GM23338 (cell line): ENCODE measurements around the gene PPP2R5C. TPM values are rescaled to one million over a fixed set of nuclear protein-coding genes. Genes with fewer than 3 reads are reported as not detected.

Experiments
- ATAC-seq: fragments of 200-7000 bp; cut with Tn5 transposase; 3 replicates; pipeline ENCODE4 v1.9.1; 2020
- DNase-seq: peaks from one replicate; pipeline ENCODE4 v3.0.0-alpha.2; 2015; ENCODE audit warnings: low spot score
- H2AFZ ChIP-seq: fragments of 200-600 bp; sonication (generic); 2 replicates; pipeline ENCODE4 v1.8.0; 2016; ENCODE audit warnings: antibody characterized with exemption, mild to moderate bottlenecking, moderate library complexity
- H3F3A ChIP-seq: fragments of 200-600 bp; sonication (generic); replicated peaks from 2 replicates; pipeline ENCODE4 v1.8.0; 2017; ENCODE audit warnings: antibody characterized with exemption, mixed run types, low read depth
- H3K27ac ChIP-seq: fragments of 200-600 bp; sonication (generic); 2 replicates; pipeline ENCODE4 v1.6.1; 2016; ENCODE audit warnings: low read depth
- H3K27me3 ChIP-seq: fragments of 200-600 bp; sonication (generic); 2 replicates; pipeline ENCODE4 v1.8.0; 2016; ENCODE audit warnings: mild to moderate bottlenecking, mixed run types, moderate library complexity; ENCODE audit not compliant: insufficient read depth
- H3K36me3 ChIP-seq: fragments of 200-600 bp; sonication (generic); 2 replicates; pipeline ENCODE4 v1.8.0; 2016; ENCODE audit warnings: mild to moderate bottlenecking; ENCODE audit not compliant: insufficient read depth
- H3K4me1 ChIP-seq: fragments of 200-600 bp; sonication (generic); 2 replicates; pipeline ENCODE4 v1.8.0; 2016; ENCODE audit warnings: mild to moderate bottlenecking, moderate library complexity; ENCODE audit not compliant: insufficient read depth
- H3K4me2 ChIP-seq: fragments of 200-600 bp; sonication (generic); 2 replicates; pipeline ENCODE4 v1.7.1; 2017; ENCODE audit warnings: mixed run types
- H3K4me3 ChIP-seq: fragments of 200-600 bp; sonication (generic); 2 replicates; pipeline ENCODE4 v1.6.1; 2016; ENCODE audit warnings: mixed run types
- H3K79me2 ChIP-seq: fragments of 200-600 bp; sonication (generic); replicated peaks from 2 replicates; pipeline ENCODE4 v1.8.0; 2017; ENCODE audit warnings: mild to moderate bottlenecking; ENCODE audit not compliant: insufficient read depth
- H3K9me2 ChIP-seq: fragments of 200-600 bp; sonication (generic); 2 replicates; pipeline ENCODE4 v1.8.0; 2017; ENCODE audit not compliant: insufficient read depth
- H4K20me1 ChIP-seq: fragments of 200-600 bp; sonication (generic); replicated peaks from 2 replicates; pipeline ENCODE4 v1.8.0; 2017; ENCODE audit warnings: mild to moderate bottlenecking; ENCODE audit not compliant: insufficient read depth
- H3K27ac Mint-ChIP-seq: 2 replicates; pipeline ENCODE4 v1.8.0; 2020; ENCODE audit warnings: inconsistent platforms, mild to moderate bottlenecking, moderate library complexity, mixed read lengths
- H3K27me3 Mint-ChIP-seq: 3 replicates; pipeline ENCODE4 v1.8.0; 2022; ENCODE audit warnings: low read depth, mild to moderate bottlenecking, moderate library complexity, mixed read lengths, inconsistent platforms; ENCODE audit not compliant: insufficient read depth, poor library complexity
- H3K36me3 Mint-ChIP-seq: 3 replicates; pipeline ENCODE4 v1.8.0; 2021; ENCODE audit warnings: low read depth, mild to moderate bottlenecking, inconsistent platforms, moderate library complexity, mixed read lengths
- H3K4me1 Mint-ChIP-seq: 3 replicates; pipeline ENCODE4 v1.8.0; 2020; ENCODE audit warnings: mild to moderate bottlenecking, inconsistent platforms, mixed read lengths
- H3K4me3 Mint-ChIP-seq: 3 replicates; pipeline ENCODE4 v1.8.0; 2021; ENCODE audit warnings: moderate library complexity, mild to moderate bottlenecking, inconsistent platforms, mixed read lengths
- H3K9me3 Mint-ChIP-seq: 3 replicates; pipeline ENCODE4 v1.8.0; 2020; ENCODE audit warnings: moderate library complexity, mild to moderate bottlenecking, inconsistent platforms, mixed read lengths
- CREB1 ChIP-seq: fragments of 250-450 bp; sonication (Bioruptor Pico); IDR thresholded peaks from 2 replicates; pipeline ENCODE4 v1.5.0; 2020; ENCODE audit warnings: low read depth, mild to moderate bottlenecking, moderate library complexity
- JUNB ChIP-seq: IDR thresholded peaks from one replicate; pipeline ENCODE4 v1.6.1; 2016; ENCODE audit warnings: antibody characterized with exemption; ENCODE audit not compliant: unreplicated experiment
- NANOG ChIP-seq: IDR thresholded peaks from 2 replicates; pipeline ENCODE4 v1.6.1; 2016; ENCODE audit warnings: antibody characterized with exemption, borderline replicate concordance
- POLR2AphosphoS5 ChIP-seq: IDR thresholded peaks from 2 replicates; pipeline ENCODE4 v1.6.1; 2016; ENCODE audit warnings: antibody characterized with exemption, low read depth
- ZNF331 ChIP-seq: fragments of 250-450 bp; sonication (Bioruptor Pico); IDR thresholded peaks from 2 replicates; pipeline ENCODE4 v1.5.0; 2020; ENCODE audit warnings: low read depth, mild to moderate bottlenecking, moderate library complexity
- polyA plus RNA-seq: library from polyadenylated mRNA; unstranded; fragments of >200 nt; fragmentation: Nextera tagmentation; extraction: Ambion mirVana; gene quantifications from 2 replicates; pipeline ENCODE4 v1.2.1, GENCODE V29; 2016
- total RNA-seq: library from RNA; depleted of rRNA; stranded (reverse); fragments of >200 nt; shearing (Covaris generic); gene quantifications from 2 replicates; pipeline ENCODE4 v1.2.3, GENCODE V29; 2014
- TF ChIP-seq, protein P1 (sequence below): IDR thresholded peaks from one replicate; pipeline ENCODE4 v1.6.1; 2018; ENCODE audit warnings: antibody characterized with exemption; ENCODE audit not compliant: unreplicated experiment
- TF ChIP-seq, protein P2 (sequence below), 2 experiments: fragments of 200-600 bp in 1 of 2; sonication (generic) in 1 of 2; conservative IDR thresholded peaks; 2 replicates each; pipeline versions ENCODE4 v1.5.1 to v1.6.1; 2016 to 2017; ENCODE audit warnings: antibody characterized with exemption in 2 of 2, low read depth in 2 of 2, mild to moderate bottlenecking in 2 of 2, moderate library complexity in 1 of 2

Gene PPP2R5C
- total and polyA plus RNA-seq, 2 experiments from 2014 or later, result 75.4 to 79.7 TPM

- TF ChIP-seq, protein P1, sequence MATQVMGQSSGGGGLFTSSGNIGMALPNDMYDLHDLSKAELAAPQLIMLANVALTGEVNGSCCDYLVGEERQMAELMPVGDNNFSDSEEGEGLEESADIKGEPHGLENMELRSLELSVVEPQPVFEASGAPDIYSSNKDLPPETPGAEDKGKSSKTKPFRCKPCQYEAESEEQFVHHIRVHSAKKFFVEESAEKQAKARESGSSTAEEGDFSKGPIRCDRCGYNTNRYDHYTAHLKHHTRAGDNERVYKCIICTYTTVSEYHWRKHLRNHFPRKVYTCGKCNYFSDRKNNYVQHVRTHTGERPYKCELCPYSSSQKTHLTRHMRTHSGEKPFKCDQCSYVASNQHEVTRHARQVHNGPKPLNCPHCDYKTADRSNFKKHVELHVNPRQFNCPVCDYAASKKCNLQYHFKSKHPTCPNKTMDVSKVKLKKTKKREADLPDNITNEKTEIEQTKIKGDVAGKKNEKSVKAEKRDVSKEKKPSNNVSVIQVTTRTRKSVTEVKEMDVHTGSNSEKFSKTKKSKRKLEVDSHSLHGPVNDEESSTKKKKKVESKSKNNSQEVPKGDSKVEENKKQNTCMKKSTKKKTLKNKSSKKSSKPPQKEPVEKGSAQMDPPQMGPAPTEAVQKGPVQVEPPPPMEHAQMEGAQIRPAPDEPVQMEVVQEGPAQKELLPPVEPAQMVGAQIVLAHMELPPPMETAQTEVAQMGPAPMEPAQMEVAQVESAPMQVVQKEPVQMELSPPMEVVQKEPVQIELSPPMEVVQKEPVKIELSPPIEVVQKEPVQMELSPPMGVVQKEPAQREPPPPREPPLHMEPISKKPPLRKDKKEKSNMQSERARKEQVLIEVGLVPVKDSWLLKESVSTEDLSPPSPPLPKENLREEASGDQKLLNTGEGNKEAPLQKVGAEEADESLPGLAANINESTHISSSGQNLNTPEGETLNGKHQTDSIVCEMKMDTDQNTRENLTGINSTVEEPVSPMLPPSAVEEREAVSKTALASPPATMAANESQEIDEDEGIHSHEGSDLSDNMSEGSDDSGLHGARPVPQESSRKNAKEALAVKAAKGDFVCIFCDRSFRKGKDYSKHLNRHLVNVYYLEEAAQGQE, result no peak
These were observed 84.0 kb downstream of the PPP2R5C start (continued) for GRCh38 chr14:101845496-101845895.

DNA sequence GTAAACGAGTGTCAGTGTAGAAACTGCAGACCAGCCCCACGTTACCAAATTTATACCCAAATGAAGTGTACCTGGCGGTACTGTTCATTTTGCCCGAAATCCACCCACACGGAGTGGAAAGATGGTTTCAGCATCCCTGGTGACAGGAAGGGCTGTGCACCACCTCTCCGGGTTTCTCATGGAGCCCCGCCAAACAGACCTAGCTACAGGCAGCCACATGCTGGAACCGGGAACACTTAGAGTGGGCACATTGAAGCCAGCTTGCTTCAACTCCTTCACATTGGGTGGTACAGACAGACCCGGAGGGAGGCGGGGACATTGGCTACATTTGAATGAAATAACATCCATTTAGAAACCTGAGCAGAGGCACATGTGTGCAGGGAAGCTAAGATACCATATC, 84.4 kb downstream of the PPP2R5C start:
- no peak for DNase-seq
- Mint-ChIP-seq H3K4me1 (peaks cover 25% of the 10 kb centered on the region), H3K27me3 (peaks cover 6% of the 10 kb centered on the region), H3K9me3 (no peaks in the 10 kb centered on the region), H3K27ac (no peak overlapping the region), H3K36me3 (no peaks in the 10 kb centered on the region), H3K4me3 (no peak overlapping the region)
- peak; percentile 16; the same call in 1 of the 3 replicates for ATAC-seq
- no peak overlapping the region for H3K4me3 ChIP-seq
- no peaks in the 10 kb centered on the region for H3K9me2 ChIP-seq
- H3K4me2 ChIP-seq, result no peak overlapping the region
- H3K36me3 ChIP-seq, result no peaks in the 10 kb centered on the region
- peaks cover 11% of the 10 kb centered on the region; the same call in 1 of the 2 replicates for H3K4me1 ChIP-seq
- H3F3A ChIP-seq, result no peaks in the 10 kb centered on the region
- no peak overlapping the region for H3K27ac ChIP-seq
- peaks cover 54% of the 10 kb centered on the region for H3K79me2 ChIP-seq
- TF ChIP-seq ZNF331 (CRISPR knock-in tag), result no peak
- TF ChIP-seq, protein P2, sequence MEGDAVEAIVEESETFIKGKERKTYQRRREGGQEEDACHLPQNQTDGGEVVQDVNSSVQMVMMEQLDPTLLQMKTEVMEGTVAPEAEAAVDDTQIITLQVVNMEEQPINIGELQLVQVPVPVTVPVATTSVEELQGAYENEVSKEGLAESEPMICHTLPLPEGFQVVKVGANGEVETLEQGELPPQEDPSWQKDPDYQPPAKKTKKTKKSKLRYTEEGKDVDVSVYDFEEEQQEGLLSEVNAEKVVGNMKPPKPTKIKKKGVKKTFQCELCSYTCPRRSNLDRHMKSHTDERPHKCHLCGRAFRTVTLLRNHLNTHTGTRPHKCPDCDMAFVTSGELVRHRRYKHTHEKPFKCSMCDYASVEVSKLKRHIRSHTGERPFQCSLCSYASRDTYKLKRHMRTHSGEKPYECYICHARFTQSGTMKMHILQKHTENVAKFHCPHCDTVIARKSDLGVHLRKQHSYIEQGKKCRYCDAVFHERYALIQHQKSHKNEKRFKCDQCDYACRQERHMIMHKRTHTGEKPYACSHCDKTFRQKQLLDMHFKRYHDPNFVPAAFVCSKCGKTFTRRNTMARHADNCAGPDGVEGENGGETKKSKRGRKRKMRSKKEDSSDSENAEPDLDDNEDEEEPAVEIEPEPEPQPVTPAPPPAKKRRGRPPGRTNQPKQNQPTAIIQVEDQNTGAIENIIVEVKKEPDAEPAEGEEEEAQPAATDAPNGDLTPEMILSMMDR (conservative IDR thresholded peaks at IDR 0.05; ENCODE audit: low read depth in 2 of 2), result no peak
- TF ChIP-seq CREB1 (CRISPR knock-in tag), result no peak
- no peak for TF ChIP-seq POLR2AphosphoS5
- TF ChIP-seq, protein P1, result no peak
- no peak for TF ChIP-seq JUNB
- no peak for TF ChIP-seq NANOG
- H3K27me3 ChIP-seq, result no peaks in the 10 kb centered on the region
- peaks cover 48% of the 10 kb centered on the region for H4K20me1 ChIP-seq
- no peak overlapping the region for H2AFZ ChIP-seq
